Gastroesophageal sphincter (tissue), 3 donors: ENCODE measurements around the gene DTD2.

Experiments used
- CTCF ChIP-seq, 4 experiments: fragments of 200-600 bp in 2 of 4; fragments of 450-650 bp in 2 of 4; sonication (generic) in 1 of 4; IDR thresholded peaks; one replicate each; pipeline ENCODE4 v1.5.1; 2017 to 2019; ENCODE audit warnings: antibody characterized with exemption in 4 of 4, mild to moderate bottlenecking in 2 of 4, moderate library complexity in 2 of 4
- EP300 ChIP-seq: sonication (generic); formaldehyde crosslinking; IDR thresholded peaks from one replicate; pipeline ENCODE4 v1.6.1; 2017; ENCODE audit warnings: antibody characterized with exemption, mild to moderate bottlenecking
- POLR2A ChIP-seq, 2 donors: fragments of 450-650 bp; IDR thresholded peaks; one replicate each; pipeline ENCODE4 v1.6.1; 2017; ENCODE audit warnings: antibody characterized with exemption in 2 of 2, mild to moderate bottlenecking in 2 of 2, moderate library complexity in 1 of 2
- POLR2AphosphoS5 ChIP-seq: sonication (generic); formaldehyde crosslinking; IDR thresholded peaks from one replicate; pipeline ENCODE4 v1.6.1; 2017; ENCODE audit warnings: antibody characterized with exemption

DNA sequence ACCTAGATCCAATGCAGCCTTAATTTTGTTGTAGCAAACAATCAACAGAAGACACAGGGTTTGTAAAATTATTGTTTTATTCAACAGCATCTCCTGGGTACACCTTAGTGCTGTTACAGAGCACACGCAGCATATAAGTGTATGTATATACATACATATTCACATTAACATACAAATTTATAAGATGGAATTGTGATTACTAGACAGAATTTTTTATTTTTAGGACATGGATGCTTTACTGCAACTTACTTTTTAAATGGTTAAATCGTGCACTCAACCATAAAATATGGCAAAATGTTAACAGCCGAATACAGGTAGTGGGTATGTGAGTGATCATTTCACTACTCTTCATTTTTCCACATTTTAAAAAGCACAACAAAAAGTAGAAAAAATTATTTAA, 53.6 kb downstream of the DTD2 start:
- TF ChIP-seq CTCF (IDR thresholded peaks at IDR 0.05) (no peak), EP300 (no peak), POLR2A (IDR thresholded peaks at IDR 0.05) (no peak), POLR2AphosphoS5 (no peak)
